Neural progenitor cell (in vitro differentiated cells): ENCODE measurements around the gene CNOT6L. TPM values are rescaled to one million over a fixed set of nuclear protein-coding genes. Genes with fewer than 3 reads are reported as not detected.

ENCODE experiments used
- DNase-seq: peaks from one replicate; pipeline ENCODE4 v3.0.0-alpha.2; 2016; ENCODE audit warnings: low spot score
- H2AFZ ChIP-seq: fragments of 200-600 bp; sonication (generic); replicated peaks from 2 replicates; pipeline ENCODE4 v1.6.1; 2016; ENCODE audit warnings: antibody characterized with exemption
- H3F3A ChIP-seq: fragments of 200-600 bp; sonication (generic); 2 replicates; pipeline ENCODE4 v1.6.1; 2016; ENCODE audit warnings: antibody characterized with exemption, low read depth
- H3K27ac ChIP-seq: fragments of 200-600 bp; sonication (generic); 2 replicates; pipeline ENCODE4 v1.5.1; 2016; ENCODE audit warnings: mild to moderate bottlenecking
- H3K27me3 ChIP-seq: fragments of 200-600 bp; sonication (generic); 2 replicates; pipeline ENCODE4 v1.6.1; 2016; ENCODE audit warnings: mild to moderate bottlenecking, moderate library complexity
- H3K36me3 ChIP-seq: fragments of 200-600 bp; sonication (generic); 2 replicates; pipeline ENCODE4 v1.5.1; 2016
- H3K4me1 ChIP-seq: fragments of 200-600 bp; sonication (generic); 2 replicates; pipeline ENCODE4 v1.6.1; 2016; ENCODE audit warnings: mixed run types
- H3K4me2 ChIP-seq: fragments of 200-600 bp; sonication (generic); 2 replicates; pipeline ENCODE4 v1.6.1; 2016
- H3K4me3 ChIP-seq: fragments of 200-600 bp; sonication (generic); 2 replicates; pipeline ENCODE4 v1.5.1; 2016
- H3K79me2 ChIP-seq: fragments of 200-600 bp; sonication (generic); 2 replicates; pipeline ENCODE4 v1.6.1; 2016; ENCODE audit warnings: low read depth
- H3K9ac ChIP-seq: fragments of 200-600 bp; sonication (generic); 2 replicates; pipeline ENCODE4 v1.6.1; 2016
- H3K9me3 ChIP-seq: fragments of 200-600 bp; sonication (generic); 2 replicates; pipeline ENCODE4 v1.5.1; 2016; ENCODE audit warnings: low read depth
- H4K20me1 ChIP-seq: fragments of 200-600 bp; sonication (generic); 2 replicates; pipeline ENCODE4 v1.6.1; 2016; ENCODE audit warnings: low read depth
- H3K27ac Mint-ChIP-seq: 3 replicates; pipeline ENCODE4 v1.8.0; 2021; ENCODE audit warnings: mixed read lengths
- H3K27me3 Mint-ChIP-seq: 2 replicates; pipeline ENCODE4 v1.8.0; 2022; ENCODE audit warnings: low read depth, mild to moderate bottlenecking, inconsistent platforms, moderate library complexity, mixed read lengths; ENCODE audit not compliant: insufficient read depth
- H3K36me3 Mint-ChIP-seq: 3 replicates; pipeline ENCODE4 v1.8.0; 2021; ENCODE audit warnings: mixed read lengths
- H3K4me1 Mint-ChIP-seq: 3 replicates; pipeline ENCODE4 v1.8.0; 2021; ENCODE audit warnings: mixed read lengths
- H3K4me3 Mint-ChIP-seq: 3 replicates; pipeline ENCODE4 v1.8.0; 2021; ENCODE audit warnings: mild to moderate bottlenecking, moderate library complexity, mixed read lengths
- H3K9me3 Mint-ChIP-seq: 3 replicates; pipeline ENCODE4 v1.8.0; 2020; ENCODE audit warnings: mixed read lengths
- EZH2 ChIP-seq: fragments of 200-600 bp; sonication (generic); IDR thresholded peaks from 2 replicates; pipeline ENCODE4 v1.6.1; 2017; ENCODE audit warnings: antibody characterized with exemption, mild to moderate bottlenecking, moderate library complexity
- EZH2phosphoT487 ChIP-seq: fragments of 200-600 bp; sonication (generic); IDR thresholded peaks from 2 replicates; pipeline ENCODE4 v1.6.1; 2017; ENCODE audit warnings: antibody characterized with exemption
- total RNA-seq: library from RNA; depleted of rRNA; stranded (reverse); fragments of >200 nt; gene quantifications from 2 replicates; pipeline ENCODE4 v1.2.3, GENCODE V29; 2015; ENCODE audit warnings: low replicate concordance
- TF ChIP-seq, protein P1 (sequence below): fragments of 200-600 bp; sonication (generic); IDR thresholded peaks from 2 replicates; pipeline ENCODE4 v1.5.1; 2017; ENCODE audit warnings: antibody characterized with exemption, mild to moderate bottlenecking

Gene CNOT6L
- total RNA-seq, 1 donor from 2014 or later: 7.5 TPM

DNA sequence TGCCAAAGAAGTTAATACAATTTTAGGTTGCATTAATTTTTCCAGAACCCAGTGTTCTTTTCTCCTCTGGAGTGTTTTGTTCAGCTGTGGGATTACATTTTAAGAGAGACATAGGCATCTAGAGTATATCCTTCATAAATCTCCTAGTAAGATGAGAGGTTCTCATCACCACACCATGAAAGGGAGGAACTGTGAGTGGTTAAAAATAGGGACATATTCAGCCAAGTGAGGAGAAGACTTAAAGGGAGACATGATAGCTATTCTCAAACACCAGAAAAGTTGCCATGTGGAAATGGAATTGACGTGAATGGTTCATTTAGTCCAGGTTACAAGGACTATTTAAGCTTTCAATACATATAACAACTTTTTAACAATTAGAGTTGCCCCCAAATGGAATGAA is 37.0 kb upstream of the CNOT6L start:
- no peak overlapping the region for H3K9ac ChIP-seq
- no peaks in the 10 kb centered on the region for H3K9me3 ChIP-seq
- H3K36me3 ChIP-seq: no peaks in the 10 kb centered on the region
- H3K27ac ChIP-seq: no peak overlapping the region
- no peaks in the 10 kb centered on the region for H3K27me3 Mint-ChIP-seq
- H3K4me3 Mint-ChIP-seq: no peak overlapping the region
- H2AFZ ChIP-seq: no peak overlapping the region
- no peaks in the 10 kb centered on the region for H3K9me3 Mint-ChIP-seq
- H3K4me1 Mint-ChIP-seq: no peaks in the 10 kb centered on the region
- no peaks in the 10 kb centered on the region for H3K27me3 ChIP-seq
- H3K79me2 ChIP-seq: no peaks in the 10 kb centered on the region
- no peak overlapping the region for H3K4me2 ChIP-seq
- H3K4me1 ChIP-seq: no peaks in the 10 kb centered on the region
- H3K4me3 ChIP-seq: no peak overlapping the region
- H4K20me1 ChIP-seq: no peaks in the 10 kb centered on the region
- TF ChIP-seq EZH2phosphoT487 (no peak), EZH2 (no peak)
- TF ChIP-seq, protein P1, sequence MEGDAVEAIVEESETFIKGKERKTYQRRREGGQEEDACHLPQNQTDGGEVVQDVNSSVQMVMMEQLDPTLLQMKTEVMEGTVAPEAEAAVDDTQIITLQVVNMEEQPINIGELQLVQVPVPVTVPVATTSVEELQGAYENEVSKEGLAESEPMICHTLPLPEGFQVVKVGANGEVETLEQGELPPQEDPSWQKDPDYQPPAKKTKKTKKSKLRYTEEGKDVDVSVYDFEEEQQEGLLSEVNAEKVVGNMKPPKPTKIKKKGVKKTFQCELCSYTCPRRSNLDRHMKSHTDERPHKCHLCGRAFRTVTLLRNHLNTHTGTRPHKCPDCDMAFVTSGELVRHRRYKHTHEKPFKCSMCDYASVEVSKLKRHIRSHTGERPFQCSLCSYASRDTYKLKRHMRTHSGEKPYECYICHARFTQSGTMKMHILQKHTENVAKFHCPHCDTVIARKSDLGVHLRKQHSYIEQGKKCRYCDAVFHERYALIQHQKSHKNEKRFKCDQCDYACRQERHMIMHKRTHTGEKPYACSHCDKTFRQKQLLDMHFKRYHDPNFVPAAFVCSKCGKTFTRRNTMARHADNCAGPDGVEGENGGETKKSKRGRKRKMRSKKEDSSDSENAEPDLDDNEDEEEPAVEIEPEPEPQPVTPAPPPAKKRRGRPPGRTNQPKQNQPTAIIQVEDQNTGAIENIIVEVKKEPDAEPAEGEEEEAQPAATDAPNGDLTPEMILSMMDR: no peak
- no peaks in the 10 kb centered on the region for H3F3A ChIP-seq
- no peak overlapping the region for H3K27ac Mint-ChIP-seq
- no peak for DNase-seq
- H3K36me3 Mint-ChIP-seq: no peaks in the 10 kb centered on the region

DNA sequence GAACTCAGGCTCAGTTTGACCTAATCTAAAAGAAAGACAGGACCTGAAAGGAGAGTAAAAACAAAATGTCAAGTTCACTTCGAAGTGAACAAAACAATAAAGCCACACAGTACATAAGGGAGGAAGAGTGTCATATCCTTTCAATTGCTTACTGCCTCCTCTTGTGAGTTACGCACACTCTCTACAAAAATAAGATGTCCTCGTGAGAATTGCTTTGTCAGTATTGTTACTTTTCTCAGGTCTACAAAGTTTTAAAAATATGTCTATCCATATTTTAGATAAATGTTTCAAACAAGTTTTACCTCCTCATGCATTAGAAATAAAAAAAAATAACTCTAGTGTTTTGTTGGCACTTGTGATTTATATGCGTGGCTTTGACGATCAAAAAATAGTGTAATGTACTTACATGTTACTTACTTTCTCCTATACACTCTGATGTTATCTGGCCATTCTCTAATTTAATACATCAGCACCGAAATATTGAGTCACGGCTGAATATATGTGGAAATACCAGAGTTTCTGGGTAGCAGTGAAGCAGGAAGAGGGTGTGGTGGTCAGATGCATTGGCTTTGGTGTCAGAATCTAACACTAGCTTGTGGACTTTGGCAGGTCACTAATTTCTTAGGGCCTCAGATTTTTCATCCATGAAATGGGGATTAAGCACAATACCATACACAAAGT is 35.4 kb upstream of the CNOT6L start:
- H4K20me1 ChIP-seq: no peaks in the 10 kb centered on the region
- TF ChIP-seq EZH2phosphoT487 (no peak), EZH2 (no peak)
- TF ChIP-seq, protein P1: no peak
- no peak overlapping the region for H3K4me3 ChIP-seq
- H3K4me2 ChIP-seq: no peak overlapping the region
- H3K79me2 ChIP-seq: no peaks in the 10 kb centered on the region
- Mint-ChIP-seq H3K36me3 (no peaks in the 10 kb centered on the region), H3K4me1 (no peaks in the 10 kb centered on the region), H3K4me3 (no peak overlapping the region), H3K27me3 (no peaks in the 10 kb centered on the region), H3K9me3 (no peaks in the 10 kb centered on the region), H3K27ac (no peak overlapping the region)
- no peak overlapping the region for H2AFZ ChIP-seq
- H3K27ac ChIP-seq: no peak overlapping the region
- H3K4me1 ChIP-seq: no peaks in the 10 kb centered on the region
- no peaks in the 10 kb centered on the region for H3K27me3 ChIP-seq
- no peak for DNase-seq
- H3K9ac ChIP-seq: no peak overlapping the region
- H3F3A ChIP-seq: no peaks in the 10 kb centered on the region
- H3K36me3 ChIP-seq: no peaks in the 10 kb centered on the region
- no peaks in the 10 kb centered on the region for H3K9me3 ChIP-seq

DNA sequence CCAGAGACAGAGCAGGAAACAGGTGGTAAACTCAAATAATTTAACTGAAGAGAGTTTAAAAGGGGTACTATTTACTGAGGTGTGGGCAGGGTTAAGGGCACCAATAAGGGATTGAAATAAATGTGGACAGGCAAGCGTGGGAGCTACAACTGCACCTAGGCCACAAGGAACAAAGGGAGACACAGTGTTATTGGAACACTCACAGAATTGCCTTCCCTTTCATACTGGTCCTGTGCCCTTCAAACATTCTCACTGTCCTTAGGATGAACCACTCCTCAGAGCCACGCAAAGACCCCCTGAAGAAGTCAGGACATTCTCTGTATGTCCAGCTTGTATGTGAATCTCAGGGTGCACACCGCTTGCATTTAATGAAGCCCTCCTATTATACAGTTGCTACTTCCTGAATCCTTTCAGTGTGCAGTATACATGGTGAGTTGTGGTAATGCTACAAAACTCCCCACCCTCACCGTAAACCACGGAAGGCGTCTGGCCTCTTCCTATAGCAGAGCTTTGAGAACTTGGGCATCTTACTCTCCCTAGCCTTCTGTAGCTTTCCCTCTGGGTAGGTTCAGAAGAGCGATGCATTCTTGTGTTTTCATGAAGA is 33.8 kb upstream of the CNOT6L start:
- Histone ChIP-seq H3K4me1 (no peaks in the 10 kb centered on the region), H3K27ac (no peak overlapping the region), H3K9ac (no peak overlapping the region), H3K36me3 (no peaks in the 10 kb centered on the region), H2AFZ (peak overlapping the region; percentile 34), H3K4me2 (no peak overlapping the region), H4K20me1 (no peaks in the 10 kb centered on the region), H3K79me2 (no peaks in the 10 kb centered on the region), H3F3A (no peaks in the 10 kb centered on the region), H3K9me3 (no peaks in the 10 kb centered on the region), H3K4me3 (no peak overlapping the region), H3K27me3 (no peaks in the 10 kb centered on the region)
- H3K4me3 Mint-ChIP-seq: no peak overlapping the region
- no peaks in the 10 kb centered on the region for H3K4me1 Mint-ChIP-seq
- no peak overlapping the region for H3K27ac Mint-ChIP-seq
- no peaks in the 10 kb centered on the region for H3K27me3 Mint-ChIP-seq
- H3K9me3 Mint-ChIP-seq: no peaks in the 10 kb centered on the region
- no peak for DNase-seq
- TF ChIP-seq EZH2 (no peak), EZH2phosphoT487 (no peak)
- TF ChIP-seq, protein P1: no peak
- no peaks in the 10 kb centered on the region for H3K36me3 Mint-ChIP-seq
